Neural cell (in vitro differentiated cells): ENCODE data around the gene ZNF783. TPM values are rescaled to one million over a fixed set of nuclear protein-coding genes. Genes with fewer than 3 reads are reported as not detected.

ENCODE experiments used
- H2AFZ ChIP-seq: fragments of 200-600, 300-800 bp; sonication (generic), shearing (Covaris generic); 2 replicates; pipeline ENCODE4 v1.6.0; 2014; ENCODE audit warnings: low read depth, mild to moderate bottlenecking, antibody characterized with exemption, low read length, moderate library complexity
- H3F3A ChIP-seq: fragments of 200-600 bp; shearing (Covaris generic); 2 replicates; pipeline ENCODE4 v1.6.1; 2016; ENCODE audit warnings: mild to moderate bottlenecking, moderate library complexity, mixed read lengths, antibody characterized with exemption, low read length; ENCODE audit not compliant: insufficient read depth, poor library complexity, severe bottlenecking
- H3K27ac ChIP-seq: fragments of 200-600, 300-800 bp; sonication (generic), shearing (Covaris generic); 2 replicates; pipeline ENCODE4 v1.5.1; 2014; ENCODE audit warnings: mild to moderate bottlenecking, low read length, moderate library complexity
- H3K27me3 ChIP-seq: fragments of 300-800, 200-600 bp; sonication (generic), shearing (Covaris generic); 2 replicates; pipeline ENCODE4 v1.6.0; 2014; ENCODE audit warnings: mild to moderate bottlenecking, low read depth, low read length, moderate library complexity; ENCODE audit not compliant: insufficient read depth
- H3K36me3 ChIP-seq: fragments of 300-800, 200-600 bp; sonication (generic), shearing (Covaris generic); 2 replicates; pipeline ENCODE4 v1.5.1; 2014; ENCODE audit warnings: mild to moderate bottlenecking, antibody characterized with exemption, low read length, moderate library complexity; ENCODE audit not compliant: insufficient read depth
- H3K4me2 ChIP-seq: fragments of 300-800, 200-600 bp; sonication (generic), shearing (Covaris generic); 2 replicates; pipeline ENCODE4 v1.6.0; 2014; ENCODE audit warnings: mild to moderate bottlenecking, low read length
- H3K4me3 ChIP-seq: fragments of 300-800, 200-600 bp; sonication (generic), shearing (Covaris generic); 2 replicates; pipeline ENCODE4 v1.5.1; 2014; ENCODE audit warnings: mild to moderate bottlenecking, low read length, moderate library complexity
- H3K79me2 ChIP-seq: fragments of 200-600 bp; shearing (Covaris generic); replicated peaks from 2 replicates; pipeline ENCODE4 v1.6.0; 2014; ENCODE audit warnings: mild to moderate bottlenecking, low read length, moderate library complexity; ENCODE audit not compliant: insufficient read depth
- H3K9ac ChIP-seq: fragments of 300-800, 200-600 bp; sonication (generic), shearing (Covaris generic); 2 replicates; pipeline ENCODE4 v1.6.1; 2016; ENCODE audit warnings: mild to moderate bottlenecking, low read length, mixed read lengths
- H3K9me2 ChIP-seq: fragments of 200-600 bp; shearing (Covaris generic); 2 replicates; pipeline ENCODE4 v1.6.1; 2016; ENCODE audit warnings: mild to moderate bottlenecking, low read length, mixed read lengths; ENCODE audit not compliant: insufficient read depth
- H3K9me3 ChIP-seq: fragments of 200-600, 300-800 bp; sonication (generic), shearing (Covaris generic); 2 replicates; pipeline ENCODE4 v1.6.1; 2016; ENCODE audit warnings: mild to moderate bottlenecking, mixed run types, low read length, moderate library complexity, mixed read lengths
- H4K20me1 ChIP-seq: fragments of 200-600 bp; shearing (Covaris generic); 2 replicates; pipeline ENCODE4 v1.6.1; 2016; ENCODE audit warnings: mild to moderate bottlenecking, mixed run types; ENCODE audit not compliant: insufficient read depth
- EP300 ChIP-seq: fragments of 450-650 bp; conservative IDR thresholded peaks from 2 replicates; pipeline ENCODE4 v1.6.1; 2014; ENCODE audit warnings: antibody characterized with exemption, mild to moderate bottlenecking, moderate library complexity; ENCODE audit not compliant: poor library complexity, severe bottlenecking
- EZH2 ChIP-seq: fragments of 200-600, 300-800 bp; shearing (Covaris generic), sonication (generic); IDR thresholded peaks from 2 replicates; pipeline ENCODE4 v1.6.1; 2014; ENCODE audit warnings: antibody characterized with exemption, low read length, borderline replicate concordance, mild to moderate bottlenecking; ENCODE audit not compliant: insufficient read depth, poor library complexity, severe bottlenecking
- MXI1 ChIP-seq: fragments of 450-650 bp; conservative IDR thresholded peaks from 2 replicates; pipeline ENCODE4 v1.6.1; 2014; ENCODE audit warnings: antibody characterized with exemption, mild to moderate bottlenecking; ENCODE audit not compliant: poor library complexity, severe bottlenecking
- POLR2AphosphoS5 ChIP-seq: IDR thresholded peaks from 2 replicates; pipeline ENCODE4 v1.6.1; 2012
- RAD21 ChIP-seq: fragments of 450-650 bp; conservative IDR thresholded peaks from 2 replicates; pipeline ENCODE4 v1.6.1; 2014; ENCODE audit warnings: antibody characterized with exemption, mild to moderate bottlenecking, moderate library complexity
- SMC3 ChIP-seq: fragments of 450-650 bp; conservative IDR thresholded peaks from 2 replicates; pipeline ENCODE4 v1.6.1; 2014; ENCODE audit warnings: antibody characterized with exemption, mild to moderate bottlenecking, moderate library complexity; ENCODE audit not compliant: poor library complexity
- TAF1 ChIP-seq: IDR thresholded peaks from 2 replicates; pipeline ENCODE4 v1.6.1; 2012; ENCODE audit warnings: low read depth
- polyA plus RNA-seq: library from polyadenylated mRNA; depleted of rRNA; stranded (reverse); fragments of >200 nt; gene quantifications from 2 replicates; pipeline ENCODE4 v1.2.3, GENCODE V29; 2014
- TF ChIP-seq, protein P1 (sequence below): IDR thresholded peaks from 2 replicates; pipeline ENCODE4 v1.6.1; 2012; ENCODE audit warnings: borderline replicate concordance
- TF ChIP-seq, protein P2 (sequence below): fragments of 450-650 bp; IDR thresholded peaks from 2 replicates; pipeline ENCODE4 v1.5.1; 2014; ENCODE audit warnings: antibody characterized with exemption, mild to moderate bottlenecking, moderate library complexity; ENCODE audit not compliant: poor library complexity, severe bottlenecking

ZNF783 gene
- polyA plus RNA-seq, 1 donor from 2014 or later: 23.9 TPM

DNA sequence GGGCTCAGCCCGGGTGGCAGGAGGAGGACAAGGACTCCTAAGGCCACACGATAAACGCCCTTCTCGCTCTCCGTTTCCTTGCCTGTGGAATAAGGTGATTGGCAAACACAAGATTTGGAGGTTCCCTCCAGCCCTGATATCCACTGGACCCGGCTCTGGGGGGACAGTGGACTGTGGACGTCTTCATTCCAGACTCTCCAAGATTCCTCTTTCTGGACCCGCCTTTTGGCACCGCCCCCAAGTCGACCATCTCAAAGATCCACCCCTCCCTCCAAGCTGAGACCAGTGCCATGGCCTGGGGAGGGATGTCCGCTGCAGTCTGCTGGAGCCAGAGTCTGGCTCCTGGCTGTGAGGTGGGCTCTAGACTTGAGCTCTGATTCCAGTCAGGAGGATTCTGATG is 23.6 kb downstream of the ZNF783 start:
- no peak for TF ChIP-seq POLR2AphosphoS5
- TF ChIP-seq TAF1: no peak
- TF ChIP-seq, protein P1, sequence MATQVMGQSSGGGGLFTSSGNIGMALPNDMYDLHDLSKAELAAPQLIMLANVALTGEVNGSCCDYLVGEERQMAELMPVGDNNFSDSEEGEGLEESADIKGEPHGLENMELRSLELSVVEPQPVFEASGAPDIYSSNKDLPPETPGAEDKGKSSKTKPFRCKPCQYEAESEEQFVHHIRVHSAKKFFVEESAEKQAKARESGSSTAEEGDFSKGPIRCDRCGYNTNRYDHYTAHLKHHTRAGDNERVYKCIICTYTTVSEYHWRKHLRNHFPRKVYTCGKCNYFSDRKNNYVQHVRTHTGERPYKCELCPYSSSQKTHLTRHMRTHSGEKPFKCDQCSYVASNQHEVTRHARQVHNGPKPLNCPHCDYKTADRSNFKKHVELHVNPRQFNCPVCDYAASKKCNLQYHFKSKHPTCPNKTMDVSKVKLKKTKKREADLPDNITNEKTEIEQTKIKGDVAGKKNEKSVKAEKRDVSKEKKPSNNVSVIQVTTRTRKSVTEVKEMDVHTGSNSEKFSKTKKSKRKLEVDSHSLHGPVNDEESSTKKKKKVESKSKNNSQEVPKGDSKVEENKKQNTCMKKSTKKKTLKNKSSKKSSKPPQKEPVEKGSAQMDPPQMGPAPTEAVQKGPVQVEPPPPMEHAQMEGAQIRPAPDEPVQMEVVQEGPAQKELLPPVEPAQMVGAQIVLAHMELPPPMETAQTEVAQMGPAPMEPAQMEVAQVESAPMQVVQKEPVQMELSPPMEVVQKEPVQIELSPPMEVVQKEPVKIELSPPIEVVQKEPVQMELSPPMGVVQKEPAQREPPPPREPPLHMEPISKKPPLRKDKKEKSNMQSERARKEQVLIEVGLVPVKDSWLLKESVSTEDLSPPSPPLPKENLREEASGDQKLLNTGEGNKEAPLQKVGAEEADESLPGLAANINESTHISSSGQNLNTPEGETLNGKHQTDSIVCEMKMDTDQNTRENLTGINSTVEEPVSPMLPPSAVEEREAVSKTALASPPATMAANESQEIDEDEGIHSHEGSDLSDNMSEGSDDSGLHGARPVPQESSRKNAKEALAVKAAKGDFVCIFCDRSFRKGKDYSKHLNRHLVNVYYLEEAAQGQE: no peak
- Histone ChIP-seq H3K9me3 (no peaks in the 10 kb centered on the region), H3F3A (no peaks in the 10 kb centered on the region), H3K9ac (peak overlapping the region; percentile 67), H3K4me3 (peak overlapping the region; percentile 91), H3K27me3 (peaks cover 3% of the 10 kb centered on the region), H3K79me2 (no peaks in the 10 kb centered on the region), H3K27ac (no peak overlapping the region), H2AFZ (peak overlapping the region; percentile 48), H3K9me2 (no peaks in the 10 kb centered on the region), H3K36me3 (no peaks in the 10 kb centered on the region), H4K20me1 (no peaks in the 10 kb centered on the region), H3K4me2 (peak overlapping the region; percentile 75)

DNA sequence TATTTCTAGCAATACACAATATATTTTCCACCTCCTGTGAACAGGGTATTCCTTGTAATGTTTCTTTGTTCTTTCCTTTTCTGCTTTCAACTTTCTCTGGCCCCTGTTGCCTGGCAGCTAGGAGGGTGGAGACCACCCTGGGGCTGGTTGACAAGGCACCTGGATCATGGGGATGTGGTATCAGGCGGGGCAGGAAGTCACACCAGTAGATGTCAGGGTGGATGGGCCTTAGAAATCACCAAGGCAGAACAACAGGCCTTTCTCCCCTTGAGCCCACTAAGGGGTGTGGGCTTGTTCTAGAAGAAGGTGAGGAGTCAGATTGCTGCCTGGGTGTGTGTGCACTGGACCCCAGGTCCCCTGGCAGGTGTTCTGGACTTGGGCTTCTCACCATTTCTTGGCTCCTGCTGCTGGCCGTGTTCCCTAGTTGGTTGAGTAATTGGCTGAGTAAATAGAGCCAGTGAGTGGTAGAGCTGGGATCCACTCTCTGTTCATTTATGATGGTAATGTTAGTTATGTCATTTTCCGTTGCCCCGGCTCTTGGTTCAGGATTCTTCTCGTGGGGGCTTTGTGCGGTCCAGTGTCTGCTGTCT is 24.9 kb downstream of the ZNF783 start:
- no peak overlapping the region for H3K4me3 ChIP-seq
- no peaks in the 10 kb centered on the region for H3K36me3 ChIP-seq
- H2AFZ ChIP-seq: no peak overlapping the region
- no peaks in the 10 kb centered on the region for H3K9me2 ChIP-seq
- H3K9ac ChIP-seq: no peak overlapping the region
- TF ChIP-seq RAD21: no peak
- TF ChIP-seq, protein P2, sequence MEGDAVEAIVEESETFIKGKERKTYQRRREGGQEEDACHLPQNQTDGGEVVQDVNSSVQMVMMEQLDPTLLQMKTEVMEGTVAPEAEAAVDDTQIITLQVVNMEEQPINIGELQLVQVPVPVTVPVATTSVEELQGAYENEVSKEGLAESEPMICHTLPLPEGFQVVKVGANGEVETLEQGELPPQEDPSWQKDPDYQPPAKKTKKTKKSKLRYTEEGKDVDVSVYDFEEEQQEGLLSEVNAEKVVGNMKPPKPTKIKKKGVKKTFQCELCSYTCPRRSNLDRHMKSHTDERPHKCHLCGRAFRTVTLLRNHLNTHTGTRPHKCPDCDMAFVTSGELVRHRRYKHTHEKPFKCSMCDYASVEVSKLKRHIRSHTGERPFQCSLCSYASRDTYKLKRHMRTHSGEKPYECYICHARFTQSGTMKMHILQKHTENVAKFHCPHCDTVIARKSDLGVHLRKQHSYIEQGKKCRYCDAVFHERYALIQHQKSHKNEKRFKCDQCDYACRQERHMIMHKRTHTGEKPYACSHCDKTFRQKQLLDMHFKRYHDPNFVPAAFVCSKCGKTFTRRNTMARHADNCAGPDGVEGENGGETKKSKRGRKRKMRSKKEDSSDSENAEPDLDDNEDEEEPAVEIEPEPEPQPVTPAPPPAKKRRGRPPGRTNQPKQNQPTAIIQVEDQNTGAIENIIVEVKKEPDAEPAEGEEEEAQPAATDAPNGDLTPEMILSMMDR: no peak
- no peak for TF ChIP-seq POLR2AphosphoS5
- TF ChIP-seq EZH2: no peak
- no peak for TF ChIP-seq EP300
- TF ChIP-seq, protein P1: no peak
- no peak for TF ChIP-seq MXI1
- TF ChIP-seq SMC3: no peak
- no peak for TF ChIP-seq TAF1
- no peaks in the 10 kb centered on the region for H3K79me2 ChIP-seq
- H3F3A ChIP-seq: no peaks in the 10 kb centered on the region
- no peak overlapping the region for H3K4me2 ChIP-seq
- peaks cover 3% of the 10 kb centered on the region for H3K27me3 ChIP-seq
- no peak overlapping the region for H3K27ac ChIP-seq
- H4K20me1 ChIP-seq: no peaks in the 10 kb centered on the region
- H3K9me3 ChIP-seq: no peaks in the 10 kb centered on the region
